Hepatocyte (in vitro differentiated cells): ENCODE measurements around the gene ALPK3. TPM values are rescaled to one million over a fixed set of nuclear protein-coding genes. Genes with fewer than 3 reads are reported as not detected.

Experiments used
- DNase-seq: peaks from one replicate; pipeline ENCODE4 v3.0.0-alpha.2; 2016; ENCODE audit warnings: low spot score
- H2AFZ ChIP-seq: fragments of 200-600 bp; sonication (generic); 2 replicates; pipeline ENCODE4 v1.6.0; 2016; ENCODE audit warnings: antibody characterized with exemption, mild to moderate bottlenecking
- H3K27ac ChIP-seq: fragments of 200-600 bp; sonication (generic); 2 replicates; pipeline ENCODE4 v1.5.1; 2016; ENCODE audit warnings: mild to moderate bottlenecking
- H3K27me3 ChIP-seq: fragments of 200-600 bp; sonication (generic); 2 replicates; pipeline ENCODE4 v1.6.1; 2016
- H3K36me3 ChIP-seq: fragments of 200-600 bp; sonication (generic); replicated peaks from 2 replicates; pipeline ENCODE4 v1.5.1; 2016; ENCODE audit warnings: low read depth; ENCODE audit not compliant: insufficient read depth
- H3K4me1 ChIP-seq: fragments of 200-600 bp; sonication (generic); 2 replicates; pipeline ENCODE4 v1.5.1; 2016; ENCODE audit warnings: mild to moderate bottlenecking, moderate library complexity; ENCODE audit not compliant: insufficient read depth
- H3K4me2 ChIP-seq: fragments of 200-600 bp; sonication (generic); 2 replicates; pipeline ENCODE4 v1.6.0; 2016
- H3K4me3 ChIP-seq: fragments of 200-600 bp; sonication (generic); 2 replicates; pipeline ENCODE4 v1.5.1; 2016; ENCODE audit warnings: mild to moderate bottlenecking
- H3K79me2 ChIP-seq: fragments of 200-600 bp; sonication (generic); 2 replicates; pipeline ENCODE4 v1.6.0; 2017; ENCODE audit warnings: mild to moderate bottlenecking
- H3K9me2 ChIP-seq: fragments of 200-600 bp; sonication (generic); replicated peaks from 2 replicates; pipeline ENCODE4 v1.6.0; 2017; ENCODE audit warnings: mild to moderate bottlenecking; ENCODE audit not compliant: insufficient read depth
- H3K9me3 ChIP-seq: fragments of 200-600 bp; sonication (generic); 2 replicates; pipeline ENCODE4 v1.5.1; 2016; ENCODE audit warnings: low read depth, mild to moderate bottlenecking
- H4K20me1 ChIP-seq: fragments of 200-600 bp; sonication (generic); 2 replicates; pipeline ENCODE4 v1.6.0; 2016; ENCODE audit warnings: mild to moderate bottlenecking; ENCODE audit not compliant: insufficient read depth, poor library complexity, severe bottlenecking
- EZH2 ChIP-seq: fragments of 200-600 bp; sonication (generic); IDR thresholded peaks from 2 replicates; pipeline ENCODE4 v1.6.1; 2016; ENCODE audit warnings: antibody characterized with exemption, mild to moderate bottlenecking, borderline replicate concordance
- EZH2phosphoT487 ChIP-seq: fragments of 200-600 bp; sonication (generic); IDR thresholded peaks from one replicate; pipeline ENCODE4 v1.6.1; 2018; ENCODE audit warnings: antibody characterized with exemption, mild to moderate bottlenecking, low read depth, moderate library complexity; ENCODE audit not compliant: unreplicated experiment, severe bottlenecking
- WGBS: methylation state at CpG from one replicate; pipeline ENCODE4 v1.1.6; 2016; ENCODE audit warnings: low lambda C conversion rate; ENCODE audit errors: missing lambda C conversion rate; 5-methylcytosine and 5-hydroxymethylcytosine counted together
- polyA plus RNA-seq: library from polyadenylated mRNA; unstranded; fragments of >200 nt; fragmentation: Nextera tagmentation; extraction: Ambion mirVana; gene quantifications from 2 replicates; pipeline ENCODE4 v1.2.1, GENCODE V29; 2016
- total RNA-seq: library from RNA; depleted of rRNA; stranded (reverse); fragments of >200 nt; gene quantifications from 2 replicates; pipeline ENCODE4 v1.2.3, GENCODE V29; 2014
- TF ChIP-seq, protein P1 (sequence below): fragments of 200-600 bp; sonication (generic); IDR thresholded peaks from 2 replicates; pipeline ENCODE4 v1.5.1; 2016; ENCODE audit warnings: antibody characterized with exemption, mild to moderate bottlenecking; ENCODE audit not compliant: poor library complexity

ALPK3 gene
- total and polyA plus RNA-seq, 2 experiments from 2014 or later = 7.1 to 25.3 TPM

- Histone ChIP-seq H2AFZ (no peak overlapping the region), H3K4me3 (no peak overlapping the region)
- WGBS = 82% methylated on average over 14 of the region's 14 CpGs
Observed at GRCh38 chr15:84886211-84886983, 69.2 kb downstream of the ALPK3 start.

DNA sequence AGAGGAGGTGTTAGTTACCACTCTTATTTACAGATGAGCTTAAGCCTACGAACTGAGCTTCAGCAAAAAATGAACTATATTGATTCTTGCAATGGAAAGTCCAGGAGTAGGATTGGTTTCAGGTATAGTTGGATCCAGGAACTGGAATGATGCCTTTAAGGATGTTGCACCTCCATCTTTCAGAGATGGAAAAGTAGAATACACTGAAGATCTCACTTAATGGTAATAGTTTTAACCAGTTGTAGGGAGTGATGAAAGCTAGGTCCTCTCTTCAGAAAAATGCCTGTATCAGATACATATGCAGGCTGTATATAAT, 69.8 kb downstream of the ALPK3 start:
- Histone ChIP-seq H3K27ac (peak overlapping the region; percentile 22), H3K4me2 (no peak overlapping the region)

More at GRCh38 chr15:84886211-84886983, 69.2 kb downstream of the ALPK3 start:
- Histone ChIP-seq H3K9me2 (no peaks in the 10 kb centered on the region), H3K79me2 (no peaks in the 10 kb centered on the region), H3K4me1 (peaks cover 8% of the 10 kb centered on the region), H4K20me1 (no peaks in the 10 kb centered on the region), H3K27me3 (no peaks in the 10 kb centered on the region), H3K9me3 (no peaks in the 10 kb centered on the region), H3K27ac (peak overlapping the region; percentile 22), H3K4me2 (no peak overlapping the region), H3K36me3 (no peaks in the 10 kb centered on the region)
- DNase-seq = peak; percentile 38
- TF ChIP-seq EZH2 = no peak
- no peak for TF ChIP-seq EZH2phosphoT487
- TF ChIP-seq, protein P1, sequence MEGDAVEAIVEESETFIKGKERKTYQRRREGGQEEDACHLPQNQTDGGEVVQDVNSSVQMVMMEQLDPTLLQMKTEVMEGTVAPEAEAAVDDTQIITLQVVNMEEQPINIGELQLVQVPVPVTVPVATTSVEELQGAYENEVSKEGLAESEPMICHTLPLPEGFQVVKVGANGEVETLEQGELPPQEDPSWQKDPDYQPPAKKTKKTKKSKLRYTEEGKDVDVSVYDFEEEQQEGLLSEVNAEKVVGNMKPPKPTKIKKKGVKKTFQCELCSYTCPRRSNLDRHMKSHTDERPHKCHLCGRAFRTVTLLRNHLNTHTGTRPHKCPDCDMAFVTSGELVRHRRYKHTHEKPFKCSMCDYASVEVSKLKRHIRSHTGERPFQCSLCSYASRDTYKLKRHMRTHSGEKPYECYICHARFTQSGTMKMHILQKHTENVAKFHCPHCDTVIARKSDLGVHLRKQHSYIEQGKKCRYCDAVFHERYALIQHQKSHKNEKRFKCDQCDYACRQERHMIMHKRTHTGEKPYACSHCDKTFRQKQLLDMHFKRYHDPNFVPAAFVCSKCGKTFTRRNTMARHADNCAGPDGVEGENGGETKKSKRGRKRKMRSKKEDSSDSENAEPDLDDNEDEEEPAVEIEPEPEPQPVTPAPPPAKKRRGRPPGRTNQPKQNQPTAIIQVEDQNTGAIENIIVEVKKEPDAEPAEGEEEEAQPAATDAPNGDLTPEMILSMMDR = no peak

GRCh38 chr15:84887938-84888337, 70.8 kb downstream of the ALPK3 start:
- no peak overlapping the region for H2AFZ ChIP-seq
- H3K4me3 ChIP-seq = no peak overlapping the region
- TF ChIP-seq EZH2 (no peak), EZH2phosphoT487 (no peak)
- TF ChIP-seq, protein P1 = no peak
- H3K4me2 ChIP-seq = no peak overlapping the region
- no peaks in the 10 kb centered on the region for H4K20me1 ChIP-seq
- no peaks in the 10 kb centered on the region for H3K79me2 ChIP-seq
- H3K27me3 ChIP-seq = no peaks in the 10 kb centered on the region
- no peak for DNase-seq
- peaks cover 8% of the 10 kb centered on the region for H3K4me1 ChIP-seq
- H3K27ac ChIP-seq = no peak overlapping the region
- H3K9me3 ChIP-seq = no peaks in the 10 kb centered on the region
- no peaks in the 10 kb centered on the region for H3K36me3 ChIP-seq
- WGBS = 60% methylated on average over 4 of the region's 4 CpGs
- no peaks in the 10 kb centered on the region for H3K9me2 ChIP-seq

More for the DNA sequence above, 69.8 kb downstream of the ALPK3 start:
- H3K79me2 ChIP-seq = no peaks in the 10 kb centered on the region
- DNase-seq = no peak
- H4K20me1 ChIP-seq = no peaks in the 10 kb centered on the region
- H2AFZ ChIP-seq = no peak overlapping the region
- TF ChIP-seq, protein P1 = no peak
- TF ChIP-seq EZH2phosphoT487 = no peak
- TF ChIP-seq EZH2 = no peak
- H3K4me1 ChIP-seq = peaks cover 8% of the 10 kb centered on the region
- H3K36me3 ChIP-seq = no peaks in the 10 kb centered on the region
- H3K27me3 ChIP-seq = no peaks in the 10 kb centered on the region
- no peaks in the 10 kb centered on the region for H3K9me2 ChIP-seq
- H3K9me3 ChIP-seq = no peaks in the 10 kb centered on the region
- WGBS = 67% methylated on average over 1 of the region's 1 CpG
- no peak overlapping the region for H3K4me3 ChIP-seq
